GM12865 (cell line): ENCODE measurements around the gene NMRK2.

ENCODE experiments used
- DNase-seq: peaks from one replicate; pipeline ENCODE4 v3.0.0; 2010; ENCODE audit warnings: low read depth
- H3K4me3 ChIP-seq: 2 replicates; pipeline ENCODE4 v1.5.1; 2011; ENCODE audit warnings: mild to moderate bottlenecking, low read depth, low read length, control low read depth
- TF ChIP-seq, protein P1 (sequence below): IDR thresholded peaks from 2 replicates; pipeline ENCODE4 v1.5.1; 2011; ENCODE audit warnings: low read length, control low read depth, low read depth, inconsistent platforms; ENCODE audit not compliant: insufficient read depth; ENCODE audit errors: missing control alignments

Gene NMRK2

DNA sequence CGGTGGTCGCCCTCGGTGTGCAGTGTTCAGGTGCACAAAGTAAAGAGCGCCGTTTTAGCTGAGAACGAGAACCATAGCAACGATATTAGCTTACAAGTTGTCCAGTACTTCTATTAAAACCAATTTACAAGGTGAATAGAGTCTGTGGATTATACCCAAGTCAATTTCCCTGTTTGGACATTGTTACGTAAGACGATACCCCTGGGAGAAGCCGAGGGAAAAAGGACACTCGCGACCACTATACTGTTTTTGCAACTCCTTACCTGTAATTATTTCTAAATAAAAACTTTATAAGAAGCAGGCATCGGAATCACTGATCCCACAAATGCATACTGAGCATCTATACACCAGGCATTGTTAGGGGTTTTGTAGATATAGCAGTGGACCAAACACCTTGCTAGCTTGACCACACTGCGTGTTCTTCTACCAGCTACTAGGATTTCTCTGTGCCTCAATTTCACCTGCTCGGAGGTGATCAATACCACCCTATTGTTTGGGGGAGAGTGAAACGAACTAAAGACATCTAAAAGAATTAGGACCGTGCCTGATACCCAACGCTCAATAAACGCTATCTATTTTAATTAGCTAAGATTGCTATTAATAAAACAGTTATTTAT is 52.9 kb downstream of the NMRK2 start:
- H3K4me3 ChIP-seq = peak overlapping the region; percentile 66
- TF ChIP-seq, protein P1, sequence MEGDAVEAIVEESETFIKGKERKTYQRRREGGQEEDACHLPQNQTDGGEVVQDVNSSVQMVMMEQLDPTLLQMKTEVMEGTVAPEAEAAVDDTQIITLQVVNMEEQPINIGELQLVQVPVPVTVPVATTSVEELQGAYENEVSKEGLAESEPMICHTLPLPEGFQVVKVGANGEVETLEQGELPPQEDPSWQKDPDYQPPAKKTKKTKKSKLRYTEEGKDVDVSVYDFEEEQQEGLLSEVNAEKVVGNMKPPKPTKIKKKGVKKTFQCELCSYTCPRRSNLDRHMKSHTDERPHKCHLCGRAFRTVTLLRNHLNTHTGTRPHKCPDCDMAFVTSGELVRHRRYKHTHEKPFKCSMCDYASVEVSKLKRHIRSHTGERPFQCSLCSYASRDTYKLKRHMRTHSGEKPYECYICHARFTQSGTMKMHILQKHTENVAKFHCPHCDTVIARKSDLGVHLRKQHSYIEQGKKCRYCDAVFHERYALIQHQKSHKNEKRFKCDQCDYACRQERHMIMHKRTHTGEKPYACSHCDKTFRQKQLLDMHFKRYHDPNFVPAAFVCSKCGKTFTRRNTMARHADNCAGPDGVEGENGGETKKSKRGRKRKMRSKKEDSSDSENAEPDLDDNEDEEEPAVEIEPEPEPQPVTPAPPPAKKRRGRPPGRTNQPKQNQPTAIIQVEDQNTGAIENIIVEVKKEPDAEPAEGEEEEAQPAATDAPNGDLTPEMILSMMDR = no peak
- no peak for DNase-seq

DNA sequence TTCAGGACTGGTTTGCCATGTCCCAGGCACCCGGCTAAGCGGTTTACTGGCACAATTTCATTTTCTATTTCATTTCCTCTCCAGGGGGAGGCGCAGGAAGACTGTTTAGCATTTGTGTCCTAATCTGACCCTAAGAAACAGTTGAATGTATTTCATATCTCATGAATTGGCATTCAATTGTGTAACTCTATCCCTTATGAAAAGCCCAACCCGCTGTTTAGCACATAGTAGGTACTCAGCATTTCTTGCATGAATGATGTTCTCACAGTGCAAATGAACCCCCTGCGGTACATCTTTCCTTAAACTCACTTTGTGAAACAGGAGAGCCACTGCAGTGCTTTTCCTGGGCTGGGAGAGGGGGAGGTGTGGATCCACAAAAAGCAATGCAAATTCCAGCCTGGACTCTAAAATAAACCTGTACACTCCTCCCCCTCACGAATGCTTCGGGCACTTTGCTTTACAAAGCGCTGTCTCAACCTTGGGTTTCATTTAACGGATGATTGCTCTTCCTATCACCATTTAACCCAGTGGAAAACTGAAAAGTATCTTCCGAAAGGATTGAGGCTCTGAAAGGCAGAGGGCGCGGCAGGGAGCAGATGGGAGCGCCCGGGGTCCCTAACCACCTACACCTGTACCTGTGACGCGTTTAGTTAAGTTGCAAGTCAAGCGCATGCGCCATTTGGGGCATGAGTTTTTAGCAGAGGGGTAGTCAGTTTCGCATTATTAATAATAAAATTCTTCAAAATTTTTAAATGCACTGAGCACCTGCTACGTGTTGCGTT is 53.6 kb downstream of the NMRK2 start:
- H3K4me3 ChIP-seq = peak overlapping the region; percentile 66
- peak; percentile 84 for DNase-seq
- TF ChIP-seq, protein P1 = peak; percentile 46

DNA sequence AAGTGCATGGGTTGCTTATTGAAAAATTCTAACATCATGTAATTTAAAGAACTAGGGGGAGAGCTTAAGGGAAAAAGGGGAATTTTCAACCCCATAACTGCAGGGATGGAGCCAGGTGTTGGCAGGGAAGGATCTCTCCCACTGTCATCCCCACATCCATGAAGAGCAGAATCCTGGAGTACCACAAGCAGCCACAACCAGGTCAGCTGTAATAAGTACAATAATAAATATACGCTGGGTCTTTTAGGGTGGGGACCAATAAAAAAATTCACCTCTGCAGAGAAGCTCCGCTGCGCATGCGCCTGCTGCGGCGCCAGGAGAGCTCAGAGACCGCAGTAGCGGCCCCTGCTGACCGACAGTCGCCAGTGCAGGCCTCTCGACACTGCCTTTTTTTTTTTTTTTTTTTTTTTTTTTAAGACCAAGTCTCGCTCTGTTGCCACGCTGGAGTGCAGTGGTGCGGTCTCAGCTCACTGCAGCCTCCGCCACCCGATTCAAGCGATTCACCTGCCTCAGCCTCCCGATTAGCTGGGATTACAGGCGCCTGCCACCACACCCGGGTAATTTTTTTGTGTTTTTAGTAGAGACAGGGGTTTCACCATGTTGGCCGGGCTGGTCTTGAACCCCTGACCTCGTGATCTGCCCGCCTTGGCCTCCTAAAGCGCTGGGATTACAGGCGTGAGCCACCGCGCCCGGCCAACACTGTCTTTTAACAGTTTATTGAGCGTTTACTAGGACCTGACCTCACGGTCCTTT is 54.9 kb downstream of the NMRK2 start:
- peak; percentile 94 for DNase-seq
- TF ChIP-seq, protein P1 = peak; percentile 89
- peak overlapping the region; percentile 66 for H3K4me3 ChIP-seq

DNA sequence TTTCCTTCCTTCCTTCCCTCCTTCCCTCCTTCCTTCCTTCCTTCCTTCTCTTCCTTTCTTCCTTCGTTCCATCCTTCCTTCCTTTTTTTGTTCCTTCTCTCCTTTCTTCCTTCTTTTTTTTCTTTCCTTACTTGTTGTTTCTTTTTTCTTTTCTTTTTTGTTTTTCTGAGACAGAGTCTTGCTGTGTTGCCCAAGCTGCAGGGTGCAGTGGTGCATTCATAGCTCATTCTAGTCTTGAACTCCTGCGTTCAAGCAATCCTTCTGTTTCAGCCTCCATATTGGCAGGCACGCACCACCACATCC is 57.9 kb downstream of the NMRK2 start:
- DNase-seq = no peak
- TF ChIP-seq, protein P1 = no peak
- no peak overlapping the region for H3K4me3 ChIP-seq
